HCT116 (cell line): Measurements from ENCODE around the gene SLC24A3. TPM values are rescaled to one million over a fixed set of nuclear protein-coding genes. Genes with fewer than 3 reads are reported as not detected.

Source experiments
- ATAC-seq: fragments of 200-7000 bp; cut with Tn5 transposase; 2 replicates; pipeline ENCODE4 v1.9.1; 2020; ENCODE audit warnings: mild to moderate bottlenecking, moderate library complexity
- BruUV-seq: library from RNA; stranded (reverse); fragments of 400-500 nt; replicated peaks from 2 replicates; lab custom pipeline; 2021; lab: Mats Ljungman, UMichigan
- CTCF ChIA-PET: fragments of 300-600 bp; sonication (Branson Sonifier 250); formaldehyde crosslinking; loops from one replicate; lab custom pipeline; 2021; ENCODE audit warnings: antibody characterized with exemption; lab: Charles Lee
- POLR2A ChIA-PET: fragments of 300-600, 350-600 bp; sonication (Branson Sonifier 250); formaldehyde crosslinking; loops from one replicate; lab custom pipeline; 2021; ENCODE audit warnings: antibody characterized with exemption; lab: Charles Lee
- RAD21 ChIA-PET, 2 experiments: fragments of 300-600 bp; sonication (Branson Sonifier 250); formaldehyde crosslinking; loops; one replicate each; lab custom pipeline; 2023; ENCODE audit warnings: low total read pairs in 2 of 2; ENCODE audit not compliant: uncharacterized antibody in 2 of 2, unreplicated experiment in 2 of 2, low non-redundant PET in 1 of 2; lab: Charles Lee
- DNase-seq: peaks from one replicate; pipeline ENCODE4 v3.0.0-alpha.2; 2010; ENCODE audit warnings: low read depth, low spot score
- H2AFZ ChIP-seq: fragments of 200-600 bp; shearing (Covaris generic), sonication (generic); 2 replicates; pipeline ENCODE4 v1.6.1; 2017; ENCODE audit warnings: low read depth, mixed run types, mixed read lengths, antibody characterized with exemption, low read length; ENCODE audit not compliant: poor library complexity, severe bottlenecking
- H3K27ac ChIP-seq: 2 replicates; pipeline ENCODE4 v1.5.1; 2012; ENCODE audit warnings: low read depth, low read length
- H3K27me3 ChIP-seq: fragments of 200-600 bp; sonication (generic); 2 replicates; pipeline ENCODE4 v1.6.1; 2016; ENCODE audit warnings: mixed run types, low read length, mixed read lengths; ENCODE audit not compliant: insufficient read depth
- H3K36me3 ChIP-seq, 2 experiments: fragments of 200-500 bp in 1 of 2; fragments of 200-600 bp in 1 of 2; sonication (Bioruptor generic) in 1 of 2; sonication (generic) in 1 of 2; 2 replicates each; pipeline versions ENCODE4 v1.5.1 to v1.6.1; 2014 to 2016; ENCODE audit warnings: low read length in 2 of 2, inconsistent platforms in 1 of 2, mixed read lengths in 1 of 2, mixed run types in 1 of 2; ENCODE audit not compliant: insufficient read depth in 2 of 2, control insufficient read depth in 1 of 2
- H3K4me1 ChIP-seq, 2 experiments: fragments of 200-600 bp in 1 of 2; sonication (generic) in 1 of 2; 2 replicates each; pipeline versions ENCODE4 v1.5.1 to v1.6.1; 2012 to 2017; ENCODE audit warnings: low read length in 2 of 2, inconsistent platforms in 1 of 2, mild to moderate bottlenecking in 1 of 2, mixed read lengths in 1 of 2, mixed run types in 1 of 2, moderate library complexity in 1 of 2; ENCODE audit not compliant: insufficient read depth in 2 of 2, control insufficient read depth in 1 of 2
- H3K4me2 ChIP-seq: fragments of 200-600 bp; sonication (generic); 2 replicates; pipeline ENCODE4 v1.6.1; 2017; ENCODE audit warnings: mixed run types, low read length, mixed read lengths
- H3K4me3 ChIP-seq, 2 experiments: fragments of 200-600 bp in 1 of 2; sonication (generic) in 1 of 2; replicated peaks in 1 of 2; 2 replicates each; pipeline ENCODE4 v1.5.1; 2011 to 2016; ENCODE audit warnings: low read length in 2 of 2, control low read depth in 1 of 2, low read depth in 1 of 2, mild to moderate bottlenecking in 1 of 2, mixed read lengths in 1 of 2, mixed run types in 1 of 2
- H3K79me2 ChIP-seq: fragments of 200-600 bp; sonication (generic); 2 replicates; pipeline ENCODE4 v1.6.1; 2017; ENCODE audit warnings: mild to moderate bottlenecking, mixed run types, low read length, moderate library complexity, mixed read lengths; ENCODE audit not compliant: insufficient read depth
- H3K9ac ChIP-seq: fragments of 200-600 bp; sonication (generic); 2 replicates; pipeline ENCODE4 v1.6.1; 2016; ENCODE audit warnings: low read length, mixed read lengths
- H3K9me2 ChIP-seq: fragments of 200-600 bp; sonication (generic), shearing (Covaris generic); 2 replicates; pipeline ENCODE4 v1.6.1; 2017; ENCODE audit warnings: mixed run types, mild to moderate bottlenecking, moderate library complexity; ENCODE audit not compliant: insufficient read depth
- H3K9me3 ChIP-seq, 2 experiments: fragments of 200-500 bp in 1 of 2; fragments of 200-600 bp in 1 of 2; sonication (Bioruptor generic) in 1 of 2; sonication (generic) in 1 of 2; 2 replicates each; pipeline ENCODE4 v1.6.1; 2014 to 2017; ENCODE audit warnings: low read length in 2 of 2, mixed read lengths in 2 of 2, inconsistent platforms in 1 of 2, low read depth in 1 of 2, mild to moderate bottlenecking in 1 of 2, mixed run types in 1 of 2, moderate library complexity in 1 of 2; ENCODE audit not compliant: control insufficient read depth in 1 of 2, insufficient read depth in 1 of 2
- H4K20me1 ChIP-seq: fragments of 200-600 bp; sonication (generic), shearing (Covaris generic); 2 replicates; pipeline ENCODE4 v1.6.1; 2017; ENCODE audit warnings: mixed run types, mild to moderate bottlenecking, moderate library complexity; ENCODE audit not compliant: insufficient read depth
- CBX3 ChIP-seq: IDR thresholded peaks from 2 replicates; pipeline ENCODE4 v1.6.1; 2012; ENCODE audit warnings: low read depth
- CEBPB ChIP-seq: IDR thresholded peaks from 2 replicates; pipeline ENCODE4 v1.6.1; 2012; ENCODE audit warnings: low read depth
- EGR1 ChIP-seq: IDR thresholded peaks from 2 replicates; pipeline ENCODE4 v1.6.1; 2012; ENCODE audit warnings: low read depth
- FOSL1 ChIP-seq: IDR thresholded peaks from 2 replicates; pipeline ENCODE4 v1.6.1; 2012; ENCODE audit warnings: low read depth
- JUND ChIP-seq: IDR thresholded peaks from 2 replicates; pipeline ENCODE4 v1.6.1; 2012
- POLR2A ChIP-seq: IDR thresholded peaks from 2 replicates; pipeline ENCODE4 v1.7.0; 2011; ENCODE audit warnings: borderline replicate concordance; ENCODE audit not compliant: insufficient read depth, insufficient read length; ENCODE audit errors: extremely low read depth
- POLR2AphosphoS5 ChIP-seq: IDR thresholded peaks from 2 replicates; pipeline ENCODE4 v1.6.1; 2011; ENCODE audit warnings: mild to moderate bottlenecking, low read depth, low read length, moderate library complexity
- RAD21 ChIP-seq: IDR thresholded peaks from 2 replicates; pipeline ENCODE4 v1.6.1; 2012; ENCODE audit warnings: low read depth, mild to moderate bottlenecking
- SIN3A ChIP-seq: IDR thresholded peaks from 2 replicates; pipeline ENCODE4 v1.6.1; 2012; ENCODE audit warnings: low read depth
- SP1 ChIP-seq: IDR thresholded peaks from 2 replicates; pipeline ENCODE4 v1.6.1; 2012; ENCODE audit warnings: low read depth
- SRF ChIP-seq: IDR thresholded peaks from 2 replicates; pipeline ENCODE4 v1.6.1; 2012; ENCODE audit warnings: low read depth
- TCF7L2 ChIP-seq: IDR thresholded peaks from 2 replicates; pipeline ENCODE4 v1.7.0; 2011; ENCODE audit warnings: borderline replicate concordance, inconsistent platforms; ENCODE audit not compliant: insufficient read depth, insufficient read length; ENCODE audit errors: extremely low read depth
- YY1 ChIP-seq: IDR thresholded peaks from 2 replicates; pipeline ENCODE4 v1.6.1; 2011; ENCODE audit warnings: low read length, low read depth, moderate library complexity, mild to moderate bottlenecking; ENCODE audit not compliant: insufficient replicate concordance; ENCODE audit errors: extremely low read depth
- ZFX ChIP-seq: fragments of 450-650 bp; IDR thresholded peaks from 2 replicates; pipeline ENCODE4 v1.6.1; 2017
- ZNF274 ChIP-seq: fragments of 200-500 bp; sonication (Bioruptor generic); IDR thresholded peaks from 2 replicates; pipeline ENCODE4 v1.6.1; 2014; ENCODE audit warnings: mild to moderate bottlenecking, low read depth, low read length, inconsistent platforms
- intact Hi-C: fragments of 100-400 bp; cut with micrococcal nuclease; formaldehyde crosslinking; loops from 2 replicates; pipeline ENCODE4 v1.10.0; 2022
- total RNA-seq: library from RNA; stranded (reverse); gene quantifications from one replicate; pipeline ENCODE4 v1.2.1, GENCODE V29; 2021; ENCODE audit not compliant: unreplicated experiment
- TF ChIP-seq, protein P1 (sequence below): IDR thresholded peaks from 2 replicates; pipeline ENCODE4 v1.6.1; 2012

Gene SLC24A3
- total RNA-seq, 1 experiment from 2014 or later: not detected

DNA sequence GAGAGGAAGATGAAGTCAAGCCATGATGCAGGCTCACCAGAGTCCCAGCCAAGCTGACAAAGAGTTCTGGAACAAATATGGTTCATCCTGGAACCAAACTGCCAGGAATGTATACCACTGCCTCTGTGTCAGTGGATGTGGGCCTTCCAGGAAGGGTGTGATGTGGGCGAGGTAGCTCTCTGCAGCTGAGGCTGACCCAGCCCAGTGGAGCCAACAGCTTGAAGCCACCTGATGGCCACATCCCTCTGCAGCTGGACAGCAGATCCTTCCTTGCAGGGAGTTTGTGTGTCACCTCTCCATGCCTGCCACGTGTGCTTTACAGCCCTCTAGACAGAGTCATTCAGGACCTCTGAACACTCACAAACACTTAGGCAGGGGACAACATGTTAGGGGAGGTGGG lies 403.6 kb downstream of the SLC24A3 start:
- no TSS peak for BruUV-seq
- ChIA-PET CTCF (no interaction called here), POLR2A (no interaction called here), RAD21 (no interaction called here)
- Histone ChIP-seq H3K9me2 (no peaks in the 10 kb centered on the region), H4K20me1 (no peaks in the 10 kb centered on the region), H3K9ac (no peak overlapping the region), H3K79me2 (no peaks in the 10 kb centered on the region), H3K4me3 (no peak overlapping the region), H3K36me3 (no peaks in the 10 kb centered on the region), H3K27ac (no peak overlapping the region), H3K27me3 (peaks cover 31% of the 10 kb centered on the region), H3K4me1 (no peaks in the 10 kb centered on the region), H3K4me2 (no peak overlapping the region), H2AFZ (no peak overlapping the region), H3K9me3 (no peaks in the 10 kb centered on the region)
- TF ChIP-seq ZNF274: no peak
- no peak for TF ChIP-seq POLR2A
- no peak for TF ChIP-seq JUND
- no peak for TF ChIP-seq POLR2AphosphoS5
- no peak for TF ChIP-seq ZFX
- TF ChIP-seq, protein P1, sequence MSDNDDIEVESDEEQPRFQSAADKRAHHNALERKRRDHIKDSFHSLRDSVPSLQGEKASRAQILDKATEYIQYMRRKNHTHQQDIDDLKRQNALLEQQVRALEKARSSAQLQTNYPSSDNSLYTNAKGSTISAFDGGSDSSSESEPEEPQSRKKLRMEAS: no peak
- no peak for TF ChIP-seq SRF
- TF ChIP-seq CEBPB: no peak
- TF ChIP-seq YY1: no peak
- TF ChIP-seq RAD21: no peak
- no peak for TF ChIP-seq FOSL1
- TF ChIP-seq SIN3A: no peak
- TF ChIP-seq EGR1: no peak
- intact Hi-C loops: no loop called here
- no peak for DNase-seq
- no peak for ATAC-seq

DNA sequence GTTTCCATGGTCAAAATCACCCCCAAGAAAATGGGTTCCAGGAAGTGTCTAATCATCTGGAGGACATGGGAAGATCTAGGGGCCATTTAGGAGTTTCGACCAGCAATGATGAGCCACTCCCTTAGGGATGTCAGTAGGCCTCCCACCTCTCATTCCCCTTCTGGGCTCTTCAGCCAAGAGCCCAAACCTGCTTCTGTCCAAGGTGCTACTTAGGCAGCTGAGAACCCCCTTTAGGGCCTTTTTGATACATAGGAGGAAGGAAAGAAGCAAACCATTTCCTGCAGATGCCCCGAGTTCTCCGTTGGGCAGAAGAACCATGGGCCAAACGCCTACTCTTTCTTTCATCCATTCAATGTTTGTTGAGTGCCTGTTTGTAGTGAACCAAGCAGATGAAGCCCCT lies 404.2 kb downstream of the SLC24A3 start:
- Histone ChIP-seq H3K27me3 (peaks cover 36% of the 10 kb centered on the region), H3K79me2 (no peaks in the 10 kb centered on the region), H3K9me2 (no peaks in the 10 kb centered on the region), H3K9me3 (no peaks in the 10 kb centered on the region), H3K4me3 (no peak overlapping the region), H3K27ac (no peak overlapping the region), H3K4me1 (no peaks in the 10 kb centered on the region), H3K36me3 (no peaks in the 10 kb centered on the region), H3K4me2 (no peak overlapping the region), H2AFZ (no peak overlapping the region), H4K20me1 (no peaks in the 10 kb centered on the region), H3K9ac (no peak overlapping the region)
- BruUV-seq: no TSS peak
- TF ChIP-seq CEBPB: no peak
- no peak for TF ChIP-seq CBX3
- TF ChIP-seq TCF7L2: no peak
- TF ChIP-seq ZFX: no peak
- TF ChIP-seq SP1: no peak
- ChIA-PET RAD21 (no interaction called here), POLR2A (no interaction called here), CTCF (no interaction called here)
- intact Hi-C loops: no loop called here
- DNase-seq: no peak
- no peak for ATAC-seq
